Measurements from ENCODE around the gene GXYLT1.

GRCh38 chr12:42167711-42168110 lies 23.0 kb upstream of the GXYLT1 start:
- TF ChIP-seq CTCF (IDR thresholded peaks at IDR 0.05 in 8 of 11, conservative IDR thresholded peaks at IDR 0.05 in 3 of 11), result no peak
- TF ChIP-seq POLR2AphosphoS5 (IDR thresholded peaks at IDR 0.05), result no peak

Measured in spleen (tissue), 7 donors.